ENCODE data around the gene CCL26.
"Not testable (repeated sequence)": the region's sequence is repeated elsewhere in the genome, so short reads cannot be mapped to it uniquely, and the experiment has no call there.

Gene CCL26

GRCh38 chr7:75738975-75739795 is 32.8 kb downstream of the CCL26 start:
- DNase-seq (ENCODE audit: low read depth in 2 of 2), result peak; percentile 99

GRCh38 chr7:75738604-75738974 is 33.4 kb downstream of the CCL26 start, which contains the start of gene HIP1:
Gene HIP1, minus strand, starts transcription at chr7:75738941. Its CDS starts 21 bp downstream, at chr7:75738920.
- DNase-seq (ENCODE audit: low read depth in 2 of 2), result no peak

- no peak for DNase-seq (ENCODE audit: low read depth in 2 of 2)
These were observed 34.0 kb downstream of the CCL26 start for GRCh38 chr7:75737856-75738603.

- DNase-seq (ENCODE audit: low read depth in 2 of 2), result no peak
These were observed 36.2 kb downstream of the CCL26 start for GRCh38 chr7:75735581-75736350.

- no peak for DNase-seq (ENCODE audit: low read depth in 2 of 2)
These were observed 37.2 kb downstream of the CCL26 start for GRCh38 chr7:75734586-75735458.

- no peak for DNase-seq (ENCODE audit: low read depth in 2 of 2)
These were observed 39.0 kb downstream of the CCL26 start for GRCh38 chr7:75732764-75733630.

- no peak for DNase-seq (ENCODE audit: low read depth in 2 of 2)
These were observed 39.9 kb downstream of the CCL26 start for GRCh38 chr7:75732016-75732521.

- no peak for DNase-seq (ENCODE audit: low read depth in 2 of 2)
These were observed 42.1 kb downstream of the CCL26 start for GRCh38 chr7:75729851-75730274.

GRCh38 chr7:75727881-75728593 is 44.0 kb downstream of the CCL26 start:
- DNase-seq (ENCODE audit: low read depth in 2 of 2), result no peak

GRCh38 chr7:75727351-75727750 is 44.7 kb downstream of the CCL26 start:
- not testable (repeated sequence) for DNase-seq (ENCODE audit: low read depth in 2 of 2)

GRCh38 chr7:75725306-75725705 is 46.7 kb downstream of the CCL26 start:
- DNase-seq (ENCODE audit: low read depth in 2 of 2), result no peak

- DNase-seq (ENCODE audit: low read depth in 2 of 2), result no peak
These were observed 48.6 kb downstream of the CCL26 start for GRCh38 chr7:75723444-75723843.

GRCh38 chr7:75722373-75722772 is 49.6 kb downstream of the CCL26 start:
- DNase-seq (ENCODE audit: low read depth in 2 of 2), result no peak

GRCh38 chr7:75721922-75722321 is 50.1 kb downstream of the CCL26 start:
- not testable (repeated sequence) for DNase-seq (ENCODE audit: low read depth in 2 of 2)

- DNase-seq (ENCODE audit: low read depth in 2 of 2), result no peak
These were observed 50.6 kb downstream of the CCL26 start for GRCh38 chr7:75721426-75721825.

GRCh38 chr7:75719626-75720025 is 52.4 kb downstream of the CCL26 start:
- no peak for DNase-seq (ENCODE audit: low read depth in 2 of 2)

All from activated CD4-positive, alpha-beta T cell treated with anti-CD3 and anti-CD28 coated beads for 24 hours (primary cell).